GM10248 (cell line): ENCODE data around the gene BEND7.

Experiments
- CTCF ChIA-PET: fragments of 300-600 bp; sonication (Branson Sonifier 250); formaldehyde crosslinking; extraction: SDS; loops from one replicate; lab custom pipeline; 2021; ENCODE audit warnings: antibody characterized with exemption; lab: Yijun Ruan, JAX
- POLR2A ChIA-PET: fragments of 350-650 bp; sonication (Branson Sonifier 250); formaldehyde crosslinking; extraction: SDS; loops from one replicate; lab custom pipeline; 2020; ENCODE audit warnings: antibody characterized with exemption; lab: Yijun Ruan, JAX
- DNase-seq: peaks from one replicate; pipeline ENCODE4 v3.0.0; 2012; ENCODE audit errors: extremely low spot score
- CTCF ChIP-seq: IDR thresholded peaks from 2 replicates; pipeline ENCODE4 v1.5.1; 2012; ENCODE audit warnings: mild to moderate bottlenecking, low read depth; ENCODE audit errors: extremely low read depth, missing control alignments, control extremely low read depth

The BEND7 gene

GRCh38 chr10:13525663-13526062 lies 3.2 kb downstream of the BEND7 start:
- POLR2A ChIA-PET: no interaction called here
- TF ChIP-seq CTCF: no peak
- CTCF ChIA-PET: no interaction called here
- no peak for DNase-seq

- ChIA-PET CTCF (interaction anchor here (2.0 to 2.1 kb wide), 2 partner anchors 16 to 31 kb away, joined by 4 to 6 read pairs; no protein-coding TSS in a partner anchor), POLR2A (no interaction called here)
- no peak for DNase-seq
- no peak for TF ChIP-seq CTCF
Measured at GRCh38 chr10:13521026-13521425, 7.8 kb downstream of the BEND7 start.

- no peak for DNase-seq
- TF ChIP-seq CTCF: no peak
- CTCF ChIA-PET: interaction anchor here (0.7 to 1.0 kb wide), 2 partner anchors 12 to 148 kb away, joined by 3 read pairs; no protein-coding TSS in a partner anchor
- POLR2A ChIA-PET: no interaction called here
Measured at GRCh38 chr10:13520194-13520593, 8.6 kb downstream of the BEND7 start.

GRCh38 chr10:13518076-13518692 lies 10.6 kb downstream of the BEND7 start:
- DNase-seq: peak; percentile 53
- ChIA-PET POLR2A (no interaction called here), CTCF (interaction anchor here (0.9 to 1.5 kb wide), 4 partner anchors 12 to 166 kb away, joined by 3 to 6 read pairs (median 3); no protein-coding TSS in a partner anchor)
- peak; percentile 46 for TF ChIP-seq CTCF

GRCh38 chr10:13517675-13518074 lies 11.1 kb downstream of the BEND7 start:
- DNase-seq: no peak
- CTCF ChIA-PET: interaction anchor here (0.8 to 1.5 kb wide), 5 partner anchors 13 to 166 kb away, joined by 3 to 6 read pairs (median 3); no protein-coding TSS in a partner anchor
- no peak for TF ChIP-seq CTCF
- POLR2A ChIA-PET: no interaction called here

- ChIA-PET POLR2A (no interaction called here), CTCF (no interaction called here)
- DNase-seq: no peak
- TF ChIP-seq CTCF: no peak
Measured at GRCh38 chr10:13516176-13516575, 12.6 kb downstream of the BEND7 start.
